C4-2B (cell line): ENCODE results near the gene HOXC9.

Experiments used
- ZFX ChIP-seq: fragments of 450-650 bp; IDR thresholded peaks from 2 replicates; pipeline ENCODE4 v1.6.1; 2017
- TF ChIP-seq, protein P1 (sequence below): fragments of 450-650 bp; conservative IDR thresholded peaks from 2 replicates; pipeline ENCODE4 v1.5.1; 2017; ENCODE audit warnings: mild to moderate bottlenecking

DNA sequence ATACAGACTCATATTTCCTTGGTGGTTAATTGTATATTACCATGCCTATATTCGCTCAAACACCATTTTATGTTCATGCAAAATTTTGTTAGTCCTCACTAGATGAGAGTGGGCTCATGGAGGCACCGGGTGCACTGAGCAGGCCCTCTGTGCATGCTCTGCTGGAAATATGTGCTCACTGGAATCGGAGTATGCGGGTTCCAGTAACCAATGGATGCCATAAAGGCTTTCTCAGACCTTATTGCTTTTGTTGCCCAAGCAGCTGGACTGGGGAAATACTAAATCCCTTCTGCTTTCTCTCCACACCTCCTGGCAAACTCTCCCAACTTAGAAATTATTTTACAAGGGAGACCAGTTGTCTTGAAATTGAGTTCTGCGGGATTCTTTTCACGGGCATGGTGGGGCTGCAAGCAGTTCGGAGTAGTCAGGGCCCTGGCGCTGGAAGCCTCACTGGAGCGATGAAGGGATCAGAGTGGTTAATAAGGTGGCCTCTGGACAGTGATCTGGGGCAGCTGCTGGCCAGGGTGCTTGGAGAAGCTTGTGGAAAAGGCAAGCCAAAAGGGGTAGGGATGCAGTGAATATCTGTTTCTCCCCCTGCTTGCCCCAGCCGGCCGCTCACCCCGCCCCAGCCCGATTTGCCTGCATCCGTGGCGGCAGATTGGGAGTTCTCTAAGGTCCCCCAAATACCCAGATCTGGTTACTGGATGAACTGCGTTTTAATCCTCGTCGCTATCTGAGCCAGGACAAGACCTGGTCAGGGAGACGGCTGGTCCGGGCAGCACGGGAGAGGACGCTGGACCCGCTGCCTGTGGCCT lies 20.8 kb downstream of the HOXC9 start:
- TF ChIP-seq, protein P1, sequence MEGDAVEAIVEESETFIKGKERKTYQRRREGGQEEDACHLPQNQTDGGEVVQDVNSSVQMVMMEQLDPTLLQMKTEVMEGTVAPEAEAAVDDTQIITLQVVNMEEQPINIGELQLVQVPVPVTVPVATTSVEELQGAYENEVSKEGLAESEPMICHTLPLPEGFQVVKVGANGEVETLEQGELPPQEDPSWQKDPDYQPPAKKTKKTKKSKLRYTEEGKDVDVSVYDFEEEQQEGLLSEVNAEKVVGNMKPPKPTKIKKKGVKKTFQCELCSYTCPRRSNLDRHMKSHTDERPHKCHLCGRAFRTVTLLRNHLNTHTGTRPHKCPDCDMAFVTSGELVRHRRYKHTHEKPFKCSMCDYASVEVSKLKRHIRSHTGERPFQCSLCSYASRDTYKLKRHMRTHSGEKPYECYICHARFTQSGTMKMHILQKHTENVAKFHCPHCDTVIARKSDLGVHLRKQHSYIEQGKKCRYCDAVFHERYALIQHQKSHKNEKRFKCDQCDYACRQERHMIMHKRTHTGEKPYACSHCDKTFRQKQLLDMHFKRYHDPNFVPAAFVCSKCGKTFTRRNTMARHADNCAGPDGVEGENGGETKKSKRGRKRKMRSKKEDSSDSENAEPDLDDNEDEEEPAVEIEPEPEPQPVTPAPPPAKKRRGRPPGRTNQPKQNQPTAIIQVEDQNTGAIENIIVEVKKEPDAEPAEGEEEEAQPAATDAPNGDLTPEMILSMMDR = no peak
- no peak for TF ChIP-seq ZFX
